B cell (primary cell): ENCODE results near the gene GTF3C5. TPM values are rescaled to one million over a fixed set of nuclear protein-coding genes. Genes with fewer than 3 reads are reported as not detected.

Experiments used
- ATAC-seq: fragments of 200-7000 bp; cut with Tn5 transposase; one replicate; pipeline ENCODE4 v1.10.0; 2021; ENCODE audit warnings: low read depth, mild to moderate bottlenecking, moderate number of reproducible peaks, moderate library complexity
- CTCF ChIA-PET: fragments of 350-600 bp; sonication (Branson Sonifier 250); formaldehyde crosslinking; loops from one replicate; lab custom pipeline; 2021; ENCODE audit warnings: antibody characterized with exemption, inconsistent platforms; lab: Charles Lee
- POLR2A ChIA-PET: fragments of 350-600 bp; sonication (Branson Sonifier 250); formaldehyde crosslinking; loops from one replicate; lab custom pipeline; 2021; ENCODE audit warnings: antibody characterized with exemption; lab: Charles Lee
- DNase-seq: peaks from one replicate; pipeline ENCODE4 v3.0.0; 2013
- H2AFZ ChIP-seq: 2 replicates; pipeline ENCODE4 v1.6.1; 2012; ENCODE audit warnings: mild to moderate bottlenecking, low read depth, low read length; ENCODE audit not compliant: insufficient read depth, poor library complexity, severe bottlenecking
- H3K27ac ChIP-seq, 2 donors: 1 replicate in 1 of 2; 2 replicates in 1 of 2; pipeline ENCODE4 v1.5.1; 2012 to 2013; ENCODE audit warnings: low read length in 2 of 2, mild to moderate bottlenecking in 2 of 2, moderate library complexity in 1 of 2
- H3K27me3 ChIP-seq, 4 experiments: fragments of 200-600 bp in 1 of 4; sonication (generic) in 1 of 4; replicated peaks in 1 of 4; 1 replicate in 2 of 4; 2 replicates in 2 of 4; pipeline versions ENCODE4 v1.6.1 to v1.7.0; 2013 to 2016; ENCODE audit warnings: low read length in 3 of 4, mild to moderate bottlenecking in 2 of 4, mixed read lengths in 1 of 4, moderate library complexity in 1 of 4; ENCODE audit not compliant: insufficient read depth in 4 of 4, control insufficient read depth in 3 of 4; ENCODE audit errors: control extremely low read depth in 1 of 4
- H3K36me3 ChIP-seq, 2 experiments: replicated peaks in 1 of 2; 1 replicate in 1 of 2; 2 replicates in 1 of 2; pipeline versions ENCODE4 v1.6.1 to v1.7.1; 2013; ENCODE audit warnings: low read length in 1 of 2; ENCODE audit not compliant: insufficient read depth in 2 of 2, control insufficient read depth in 1 of 2; ENCODE audit errors: control extremely low read depth in 1 of 2, extremely low read depth in 1 of 2
- H3K4me1 ChIP-seq, 2 donors: fragments of 200-600 bp in 1 of 2; sonication (generic) in 1 of 2; 1 replicate in 1 of 2; 2 replicates in 1 of 2; pipeline versions ENCODE4 v1.5.1 to v1.6.1; 2013 to 2017; ENCODE audit warnings: low read length in 2 of 2; ENCODE audit not compliant: control insufficient read depth in 2 of 2, insufficient read depth in 2 of 2
- H3K4me2 ChIP-seq: replicated peaks from 2 replicates; pipeline ENCODE3; 2012; ENCODE audit warnings: mild to moderate bottlenecking, low read depth, low read length; ENCODE audit not compliant: poor library complexity, severe bottlenecking
- H3K4me3 ChIP-seq, 5 experiments: fragments of 200-600 bp in 1 of 5; sonication (generic) in 1 of 5; 1 replicate in 3 of 5; 2 replicates in 2 of 5; pipeline versions ENCODE4 v1.5.1 to v1.7.0; 2011 to 2016; ENCODE audit warnings: low read length in 4 of 5, mild to moderate bottlenecking in 4 of 5, low read depth in 2 of 5, control low read depth in 1 of 5, moderate library complexity in 1 of 5; ENCODE audit not compliant: insufficient read depth in 1 of 5; ENCODE audit errors: control extremely low read depth in 1 of 5, extremely low read depth in 1 of 5
- H3K79me2 ChIP-seq: fragments of 200-600 bp; sonication (generic); one replicate; pipeline ENCODE4 v1.6.0; 2016; ENCODE audit warnings: low read length; ENCODE audit not compliant: control insufficient read depth, insufficient read depth
- H3K9ac ChIP-seq: fragments of 200-600 bp; sonication (generic); 2 replicates; pipeline ENCODE4 v1.6.1; 2017; ENCODE audit warnings: mild to moderate bottlenecking, low read length, moderate library complexity
- H3K9me3 ChIP-seq, 3 donors: one replicate each; pipeline versions ENCODE4 v1.6.1 to v1.7.1; 2013; ENCODE audit warnings: low read length in 2 of 3; ENCODE audit not compliant: control insufficient read depth in 2 of 3, insufficient read depth in 1 of 3; ENCODE audit errors: control extremely low read depth in 1 of 3
- H4K20me1 ChIP-seq: 2 replicates; pipeline ENCODE4 v1.6.0; 2012; ENCODE audit warnings: mild to moderate bottlenecking, low read length; ENCODE audit not compliant: insufficient read depth, control insufficient read depth, poor library complexity, severe bottlenecking
- H3K27ac Mint-ChIP-seq: one replicate; pipeline ENCODE4 v1.8.0; 2021; ENCODE audit warnings: mixed read lengths
- H3K27me3 Mint-ChIP-seq: one replicate; pipeline ENCODE4 v1.8.0; 2021; ENCODE audit warnings: mixed read lengths
- H3K4me1 Mint-ChIP-seq: one replicate; pipeline ENCODE4 v1.8.0; 2021; ENCODE audit warnings: mixed read lengths
- H3K4me3 Mint-ChIP-seq: one replicate; pipeline ENCODE4 v1.8.0; 2021; ENCODE audit warnings: mixed read lengths
- H3K9me3 Mint-ChIP-seq: one replicate; pipeline ENCODE4 v1.8.0; 2022; ENCODE audit warnings: mixed read lengths; ENCODE audit not compliant: insufficient read depth
- CTCF ChIP-seq: fragments of 200-600 bp; IDR thresholded peaks from one replicate; pipeline ENCODE4 v1.8.0; 2022; ENCODE audit warnings: antibody characterized with exemption, mild to moderate bottlenecking
- EZH2 ChIP-seq: IDR thresholded peaks from 2 replicates; pipeline ENCODE4 v1.6.1; 2012; ENCODE audit warnings: borderline replicate concordance, low read depth, mild to moderate bottlenecking, moderate library complexity, low read length; ENCODE audit not compliant: insufficient read depth, poor library complexity, severe bottlenecking
- WGBS: methylation state at CpG from one replicate; pipeline ENCODE4 v1.1.5; 2013; ENCODE audit warnings: missing lambda C conversion rate; ENCODE audit not compliant: insufficient coverage; 5-methylcytosine and 5-hydroxymethylcytosine counted together
- intact Hi-C: fragments of 100-400 bp; cut with micrococcal nuclease; formaldehyde crosslinking; loops from one replicate; pipeline ENCODE4 v1.10.0; 2022
- polyA plus RNA-seq: library from polyadenylated mRNA; depleted of rRNA; stranded (reverse); fragments of >200 nt; gene quantifications from 2 replicates; pipeline ENCODE4 v1.2.3, GENCODE V29; 2012
- total RNA-seq, 2 donors: library from RNA; stranded (reverse); fragments of 120-200 nt in 1 of 2; gene quantifications; 1 replicate in 1 of 2; 2 replicates in 1 of 2; pipeline versions ENCODE4 v1.2.3 to v1.2.4, GENCODE V29; 2013 to 2022

Gene GTF3C5
- total and polyA plus RNA-seq, 2 donors (not counting 1 experiment from before 2014, with no cell fraction given), result 80.5 to 91.2 TPM

DNA sequence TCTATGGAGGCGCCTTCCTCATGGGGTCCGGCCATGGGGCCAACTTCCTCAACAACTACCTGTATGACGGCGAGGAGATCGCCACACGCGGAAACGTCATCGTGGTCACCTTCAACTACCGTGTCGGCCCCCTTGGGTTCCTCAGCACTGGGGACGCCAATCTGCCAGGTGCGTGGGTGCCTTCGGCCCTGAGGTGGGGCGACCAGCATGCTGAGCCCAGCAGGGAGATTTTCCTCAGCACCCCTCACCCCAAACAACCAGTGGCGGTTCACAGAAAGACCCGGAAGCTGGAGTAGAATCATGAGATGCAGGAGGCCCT is 34.2 kb downstream of the GTF3C5 start:
- no peaks in the 10 kb centered on the region for H4K20me1 ChIP-seq
- H2AFZ ChIP-seq, result no peak overlapping the region
- no peak overlapping the region for H3K27ac Mint-ChIP-seq
- no peak overlapping the region for H3K4me2 ChIP-seq
- ATAC-seq, result no peak
- WGBS, result 74% methylated on average over 14 of the region's 17 CpGs
- peaks cover 2% of the 10 kb centered on the region for H3K4me1 Mint-ChIP-seq
- no peak overlapping the region for H3K27ac ChIP-seq
- TF ChIP-seq CTCF (no peak), EZH2 (no peak)
- no peaks in the 10 kb centered on the region for H3K27me3 Mint-ChIP-seq
- DNase-seq, result no peak
- H3K36me3 ChIP-seq, result no peaks in the 10 kb centered on the region
- H3K27me3 ChIP-seq, result no peaks in the 10 kb centered on the region
- H3K9me3 ChIP-seq, result no peaks in the 10 kb centered on the region
- H3K4me1 ChIP-seq, result peaks cover 4% of the 10 kb centered on the region in 2 donors
- no peaks in the 10 kb centered on the region for H3K79me2 ChIP-seq
- CTCF ChIA-PET, result no interaction called here
- no peak overlapping the region for H3K4me3 Mint-ChIP-seq
- intact Hi-C loops, result no loop called here
- POLR2A ChIA-PET, result no interaction called here
- H3K9ac ChIP-seq, result no peak overlapping the region
- no peak overlapping the region for H3K4me3 ChIP-seq
- no peaks in the 10 kb centered on the region for H3K9me3 Mint-ChIP-seq

- Histone ChIP-seq H3K4me2 (no peak overlapping the region), H3K27ac (no peak overlapping the region), H3K9ac (no peak overlapping the region), H3K4me3 (no peak overlapping the region), H2AFZ (no peak overlapping the region), H4K20me1 (no peaks in the 10 kb centered on the region), H3K9me3 (no peaks in the 10 kb centered on the region), H3K4me1 (no peaks in the 10 kb centered on the region), H3K36me3 (no peaks in the 10 kb centered on the region), H3K27me3 (no peaks in the 10 kb centered on the region), H3K79me2 (no peaks in the 10 kb centered on the region)
- TF ChIP-seq CTCF, result no peak
- TF ChIP-seq EZH2, result no peak
- no peaks in the 10 kb centered on the region for H3K4me1 Mint-ChIP-seq
- H3K27me3 Mint-ChIP-seq, result no peaks in the 10 kb centered on the region
- ATAC-seq (no peak), DNase-seq (no peak)
- intact Hi-C loops, result no loop called here
- ChIA-PET POLR2A (no interaction called here), CTCF (interaction anchor here (0.9 kb wide), 1 partner anchor 115 kb away, joined by 3 read pairs; no protein-coding TSS in a partner anchor)
- 96% methylated on average over 19 of the region's 25 CpGs for WGBS
- no peak overlapping the region for H3K27ac Mint-ChIP-seq
- no peaks in the 10 kb centered on the region for H3K9me3 Mint-ChIP-seq
- no peak overlapping the region for H3K4me3 Mint-ChIP-seq
Measured at GRCh38 chr9:133066181-133066983, 35.6 kb downstream of the GTF3C5 start.
